Loucy (cell line): Measurements from ENCODE around the gene CPA5.

Experiments used
- H2AFZ ChIP-seq: fragments of 200-600 bp; sonication (generic); 2 replicates; pipeline ENCODE4 v1.6.0; 2016; ENCODE audit warnings: antibody characterized with exemption, mild to moderate bottlenecking, low read length, moderate library complexity
- H3F3A ChIP-seq: fragments of 200-600 bp; 2 replicates; pipeline ENCODE4 v1.6.0; 2016; ENCODE audit warnings: antibody characterized with exemption, low read depth, mild to moderate bottlenecking
- H3K27me3 ChIP-seq: fragments of 200-600 bp; sonication (generic); 2 replicates; pipeline ENCODE4 v1.6.1; 2014; ENCODE audit warnings: low read length, mild to moderate bottlenecking; ENCODE audit not compliant: insufficient read depth, poor library complexity, severe bottlenecking
- H3K36me3 ChIP-seq: fragments of 200-600 bp; sonication (generic); 2 replicates; pipeline ENCODE4 v1.6.1; 2016; ENCODE audit warnings: low read length; ENCODE audit not compliant: insufficient read depth
- H3K4me1 ChIP-seq: fragments of 200-600 bp; sonication (generic); 2 replicates; pipeline ENCODE4 v1.5.1; 2014; ENCODE audit warnings: low read length, mild to moderate bottlenecking; ENCODE audit not compliant: insufficient read depth, poor library complexity, severe bottlenecking
- H3K4me2 ChIP-seq: fragments of 200-600 bp; sonication (generic); 2 replicates; pipeline ENCODE4 v1.6.0; 2014; ENCODE audit warnings: antibody characterized with exemption, low read length, low read depth, mild to moderate bottlenecking; ENCODE audit not compliant: poor library complexity, severe bottlenecking
- H3K4me3 ChIP-seq: fragments of 200-600 bp; sonication (generic); 2 replicates; pipeline ENCODE4 v1.5.1; 2014; ENCODE audit warnings: low read length, mild to moderate bottlenecking, mixed read lengths; ENCODE audit not compliant: poor library complexity, severe bottlenecking
- H3K79me2 ChIP-seq: fragments of 200-600 bp; sonication (generic); 2 replicates; pipeline ENCODE4 v1.6.1; 2014; ENCODE audit warnings: low read length; ENCODE audit not compliant: insufficient read depth
- H3K9ac ChIP-seq: fragments of 200-600 bp; sonication (generic); 2 replicates; pipeline ENCODE4 v1.6.0; 2014; ENCODE audit warnings: mild to moderate bottlenecking, low read depth, low read length, moderate library complexity; ENCODE audit not compliant: poor library complexity, severe bottlenecking
- H3K9me2 ChIP-seq: fragments of 200-600 bp; sonication (generic); replicated peaks from 2 replicates; pipeline ENCODE4 v1.6.1; 2016; ENCODE audit warnings: low read depth, low read length, mixed read lengths
- H3K9me3 ChIP-seq: fragments of 200-600 bp; sonication (generic); 2 replicates; pipeline ENCODE4 v1.6.1; 2014; ENCODE audit warnings: mild to moderate bottlenecking, antibody characterized with exemption, low read length, low read depth; ENCODE audit not compliant: insufficient read depth
- H4K20me1 ChIP-seq: fragments of 200-600 bp; sonication (generic); 2 replicates; pipeline ENCODE4 v1.6.0; 2014; ENCODE audit warnings: antibody characterized with exemption, low read length, mild to moderate bottlenecking; ENCODE audit not compliant: insufficient read depth, poor library complexity, severe bottlenecking
- CTCF ChIP-seq: fragments of 200-600 bp; sonication (generic); conservative IDR thresholded peaks from 2 replicates; pipeline ENCODE4 v1.5.1; 2014; ENCODE audit warnings: mild to moderate bottlenecking, antibody characterized with exemption, low read length
- EZH2phosphoT487 ChIP-seq: fragments of 200-600 bp; IDR thresholded peaks from 2 replicates; pipeline ENCODE4 v1.6.1; 2018; ENCODE audit warnings: antibody characterized with exemption, mild to moderate bottlenecking, moderate library complexity, borderline replicate concordance

CPA5 gene

GRCh38 chr7:130398526-130399090 lies 54.0 kb downstream of the CPA5 start:
- no peak for TF ChIP-seq EZH2phosphoT487
- no peak for TF ChIP-seq CTCF

GRCh38 chr7:130400120-130400572 lies 55.5 kb downstream of the CPA5 start:
- Histone ChIP-seq H4K20me1 (no peaks in the 10 kb centered on the region), H3K9me3 (no peaks in the 10 kb centered on the region), H3K79me2 (no peaks in the 10 kb centered on the region), H3K4me3 (no peak overlapping the region), H3K9me2 (no peaks in the 10 kb centered on the region), H3K27me3 (no peaks in the 10 kb centered on the region), H3K4me1 (peaks cover 22% of the 10 kb centered on the region), H3F3A (no peaks in the 10 kb centered on the region; the same call in 1 of the 2 replicates), H3K36me3 (peaks cover 22% of the 10 kb centered on the region; the same call in 1 of the 2 replicates), H3K4me2 (no peak overlapping the region), H3K9ac (no peak overlapping the region), H2AFZ (no peak overlapping the region)
- TF ChIP-seq EZH2phosphoT487: no peak

More at GRCh38 chr7:130398526-130399090, 54.0 kb downstream of the CPA5 start:
- Histone ChIP-seq H3K9ac (no peak overlapping the region), H3K4me3 (no peak overlapping the region), H4K20me1 (no peaks in the 10 kb centered on the region), H2AFZ (no peak overlapping the region), H3K9me3 (no peaks in the 10 kb centered on the region), H3K4me1 (peaks cover 36% of the 10 kb centered on the region), H3F3A (peaks cover 3% of the 10 kb centered on the region; the same call in 1 of the 2 replicates), H3K27me3 (no peaks in the 10 kb centered on the region), H3K9me2 (no peaks in the 10 kb centered on the region), H3K36me3 (peaks cover 22% of the 10 kb centered on the region; the same call in 1 of the 2 replicates), H3K79me2 (no peaks in the 10 kb centered on the region), H3K4me2 (no peak overlapping the region)

- no peak overlapping the region for H3K4me2 ChIP-seq
- H3K36me3 ChIP-seq: peaks cover 22% of the 10 kb centered on the region; the same call in 1 of the 2 replicates
- no peaks in the 10 kb centered on the region for H3K9me2 ChIP-seq
- H3K4me3 ChIP-seq: no peak overlapping the region
- no peaks in the 10 kb centered on the region for H3K9me3 ChIP-seq
- H3K27me3 ChIP-seq: no peaks in the 10 kb centered on the region
- no peak overlapping the region for H3K9ac ChIP-seq
- TF ChIP-seq EZH2phosphoT487 (no peak), CTCF (no peak)
- no peaks in the 10 kb centered on the region for H3F3A ChIP-seq
- H4K20me1 ChIP-seq: no peaks in the 10 kb centered on the region
- peaks cover 13% of the 10 kb centered on the region for H3K4me1 ChIP-seq
- H3K79me2 ChIP-seq: no peaks in the 10 kb centered on the region
- no peak overlapping the region for H2AFZ ChIP-seq
Measured at GRCh38 chr7:130401101-130401500, 56.5 kb downstream of the CPA5 start.

- Histone ChIP-seq H2AFZ (no peak overlapping the region), H3K4me3 (no peak overlapping the region), H3K9ac (no peak overlapping the region), H3K36me3 (peaks cover 22% of the 10 kb centered on the region; the same call in 1 of the 2 replicates), H3K27me3 (no peaks in the 10 kb centered on the region), H3K4me1 (peaks cover 13% of the 10 kb centered on the region), H3F3A (no peaks in the 10 kb centered on the region), H4K20me1 (no peaks in the 10 kb centered on the region), H3K4me2 (no peak overlapping the region), H3K79me2 (no peaks in the 10 kb centered on the region), H3K9me2 (no peaks in the 10 kb centered on the region), H3K9me3 (no peaks in the 10 kb centered on the region)
- TF ChIP-seq EZH2phosphoT487 (no peak), CTCF (no peak)
Measured at GRCh38 chr7:130401578-130401977, 57.0 kb downstream of the CPA5 start.
